Sigmoid colon (tissue), 7 donors: ENCODE data around the gene LUM. TPM values are rescaled to one million over a fixed set of nuclear protein-coding genes. Genes with fewer than 3 reads are reported as not detected.

Experiments used
- DNase-seq: peaks from one replicate; pipeline ENCODE4 v3.0.0-alpha.2; 2019
- H3K27ac ChIP-seq, 4 donors: fragments of 200-600 bp; sonication (generic); one replicate each; pipeline ENCODE4 v1.5.1; 2016 to 2019; ENCODE audit warnings: mild to moderate bottlenecking in 1 of 4
- H3K27me3 ChIP-seq, 3 donors: fragments of 200-600 bp; sonication (generic); one replicate each; pipeline ENCODE4 v1.5.1; 2019; ENCODE audit warnings: mild to moderate bottlenecking in 1 of 3
- H3K36me3 ChIP-seq, 4 donors: fragments of 200-600 bp; sonication (generic); one replicate each; pipeline ENCODE4 v1.5.1; 2016 to 2019
- H3K4me1 ChIP-seq, 4 donors: fragments of 200-600 bp; sonication (generic); one replicate each; pipeline ENCODE4 v1.5.1; 2017 to 2019
- H3K4me3 ChIP-seq, 4 donors: fragments of 200-600 bp; sonication (generic); one replicate each; pipeline ENCODE4 v1.5.1; 2017 to 2019; ENCODE audit warnings: mild to moderate bottlenecking in 2 of 4, moderate library complexity in 1 of 4
- H3K9me3 ChIP-seq, 4 donors: fragments of 200-600 bp in 3 of 4; sonication (generic) in 3 of 4; one replicate each; pipeline versions ENCODE4 v1.5.1 to v1.6.1; 2013 to 2019
- CTCF ChIP-seq, 4 experiments: fragments of 450-650 bp in 3 of 4; fragments of 200-600 bp in 1 of 4; IDR thresholded peaks; one replicate each; pipeline ENCODE4 v1.5.1; 2016 to 2019; ENCODE audit warnings: antibody characterized with exemption in 4 of 4, mild to moderate bottlenecking in 3 of 4, moderate library complexity in 2 of 4
- EP300 ChIP-seq, 4 donors: sonication (generic); formaldehyde crosslinking; IDR thresholded peaks; one replicate each; pipeline ENCODE4 v1.6.1; 2017; ENCODE audit warnings: antibody characterized with exemption in 4 of 4
- POLR2A ChIP-seq, 2 donors: fragments of 450-650 bp; IDR thresholded peaks; one replicate each; pipeline ENCODE4 v1.6.1; 2016; ENCODE audit warnings: antibody characterized with exemption in 2 of 2, mild to moderate bottlenecking in 2 of 2, moderate library complexity in 2 of 2
- POLR2AphosphoS5 ChIP-seq, 4 donors: sonication (generic); formaldehyde crosslinking; IDR thresholded peaks; one replicate each; pipeline ENCODE4 v1.6.1; 2017; ENCODE audit warnings: antibody characterized with exemption in 4 of 4
- WGBS, 2 donors: extraction: QIAGEN DNeasy Blood & Tissue Kit; methylation state at CpG; one replicate each; pipeline ENCODE4 v1.1.7; 2013; 5-methylcytosine and 5-hydroxymethylcytosine counted together
- intact Hi-C: fragments of 100-400 bp; cut with DNase I; formaldehyde crosslinking; loops from one replicate; pipeline ENCODE4 v1.15.1; 2023
- polyA plus RNA-seq, 3 donors: library from polyadenylated mRNA; stranded (reverse); fragments of 200-250 nt; gene quantifications; one replicate each; pipeline ENCODE4 v1.2.3, GENCODE V29; 2013
- total RNA-seq, 4 donors: library from RNA; depleted of rRNA; stranded (reverse); fragments of >200 nt; gene quantifications; one replicate each; pipeline ENCODE4 v1.1.0, GENCODE V29; 2016
- donor health status: healthy with polysubstance abuse.
- donor health status: Bipolar disorder and iron deficiency.
- donor health status: healthy.

Gene LUM
- total and polyA plus RNA-seq, 7 donors: 16.6 to 363 (median 88.4) TPM

GRCh38 chr12:91098941-91099340 lies 12.4 kb downstream of the LUM start:
- peak; percentile 36 to 68 (median 52) for TF ChIP-seq POLR2AphosphoS5 (IDR thresholded peaks at IDR 0.05)
- peak in 1 of 4 donors; percentile 33 for TF ChIP-seq EP300 (IDR thresholded peaks at IDR 0.05)
- no peak for TF ChIP-seq POLR2A (IDR thresholded peaks at IDR 0.05)
- H3K9me3 ChIP-seq: no peaks in the 10 kb centered on the region
- WGBS, 2 donors: 22 to 55% methylated on average over 3 of the region's 3 CpGs
- no peaks in the 10 kb centered on the region for H3K36me3 ChIP-seq
- intact Hi-C loops: no loop called here
- no peaks in the 10 kb centered on the region for H3K27me3 ChIP-seq
- no peak overlapping the region for H3K4me3 ChIP-seq
- peak; percentile 75 for DNase-seq
- peak overlapping the region in 2 of 4 donors; percentile 48 to 56 for H3K27ac ChIP-seq
- peaks cover 0 to 21% (median 15%) of the 10 kb centered on the region in 4 donors for H3K4me1 ChIP-seq

DNA sequence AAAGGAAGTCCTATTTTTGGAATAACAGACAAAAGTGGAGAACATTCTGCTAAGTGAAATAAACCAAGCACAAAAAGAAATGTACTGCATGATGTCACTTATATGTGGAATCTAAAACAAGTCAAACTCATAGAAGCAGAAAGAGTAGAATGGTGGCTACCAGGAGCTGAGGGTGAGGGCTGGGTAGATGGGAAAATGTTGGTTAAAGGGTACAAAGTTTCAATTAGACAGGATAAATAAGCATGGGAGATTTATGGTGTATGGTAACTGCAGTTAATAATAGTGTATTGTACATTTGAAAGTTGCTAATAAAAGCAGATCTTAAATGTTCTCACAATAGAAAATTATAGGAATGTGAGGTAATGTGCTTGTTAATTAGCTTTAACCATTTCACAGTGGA lies 12.8 kb downstream of the LUM start:
- peak overlapping the region in 2 of 4 donors; percentile 48 to 56 for H3K27ac ChIP-seq
- TF ChIP-seq EP300 (IDR thresholded peaks at IDR 0.05): no peak
- no peak for TF ChIP-seq POLR2AphosphoS5 (IDR thresholded peaks at IDR 0.05)
- no peak for TF ChIP-seq POLR2A (IDR thresholded peaks at IDR 0.05)
- TF ChIP-seq CTCF (IDR thresholded peaks at IDR 0.05): no peak
- intact Hi-C loops: no loop called here

DNA sequence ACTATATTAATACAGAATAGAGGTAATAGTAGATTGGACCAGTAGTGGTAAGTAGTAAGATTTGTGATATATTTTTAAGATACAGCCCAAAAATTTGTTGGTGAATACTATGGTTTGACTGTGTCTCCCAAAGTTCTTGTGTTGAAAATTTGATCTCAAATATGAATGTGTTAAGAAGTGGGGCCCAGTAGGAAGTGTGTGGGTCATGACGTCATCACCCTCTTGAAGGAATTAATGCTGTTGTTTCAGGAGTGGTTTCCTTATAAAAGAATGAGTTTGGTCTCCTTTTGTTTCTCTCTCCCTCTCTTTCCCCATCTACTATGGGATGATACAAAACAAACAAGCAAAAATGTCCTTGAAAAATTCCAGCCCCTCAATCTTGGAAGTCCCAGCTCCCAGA lies 16.3 kb downstream of the LUM start:
- intact Hi-C loops: no loop called here
- WGBS, 2 donors: 72 to 85% methylated on average over 1 of the region's 1 CpG
- Histone ChIP-seq H3K27me3 (no peaks in the 10 kb centered on the region), H3K27ac (no peak overlapping the region), H3K4me1 (peaks cover 0 to 18% (median 15%) of the 10 kb centered on the region in 4 donors), H3K4me3 (no peak overlapping the region), H3K36me3 (no peaks in the 10 kb centered on the region), H3K9me3 (no peaks in the 10 kb centered on the region)
- no peak for DNase-seq
- TF ChIP-seq POLR2A (IDR thresholded peaks at IDR 0.05) (no peak), CTCF (IDR thresholded peaks at IDR 0.05) (no peak)

More for the DNA sequence above, 12.8 kb downstream of the LUM start:
- peaks cover 0 to 21% (median 15%) of the 10 kb centered on the region in 4 donors for H3K4me1 ChIP-seq
- DNase-seq: no peak
- no peak overlapping the region for H3K4me3 ChIP-seq
- H3K27me3 ChIP-seq: no peaks in the 10 kb centered on the region
- H3K9me3 ChIP-seq: no peaks in the 10 kb centered on the region
- H3K36me3 ChIP-seq: no peaks in the 10 kb centered on the region

- peaks cover 0 to 5% (median 0%) of the 10 kb centered on the region in 4 donors for H3K9me3 ChIP-seq
- H3K36me3 ChIP-seq: no peaks in the 10 kb centered on the region
- H3K27me3 ChIP-seq: no peaks in the 10 kb centered on the region
- no peak overlapping the region for H3K4me3 ChIP-seq
- DNase-seq: no peak
- TF ChIP-seq POLR2AphosphoS5 (IDR thresholded peaks at IDR 0.05): no peak
- no peak for TF ChIP-seq CTCF (IDR thresholded peaks at IDR 0.05)
- TF ChIP-seq POLR2A (IDR thresholded peaks at IDR 0.05): no peak
- TF ChIP-seq EP300 (IDR thresholded peaks at IDR 0.05): no peak
- no peak overlapping the region for H3K27ac ChIP-seq
- H3K4me1 ChIP-seq: peaks cover 0 to 10% (median 9%) of the 10 kb centered on the region in 4 donors
- intact Hi-C loops: no loop called here
Measured at GRCh38 chr12:91094032-91094662, 17.1 kb downstream of the LUM start.

- Histone ChIP-seq H3K36me3 (no peaks in the 10 kb centered on the region), H3K9me3 (peaks cover 0 to 5% (median 0%) of the 10 kb centered on the region in 4 donors), H3K27ac (no peak overlapping the region), H3K4me3 (no peak overlapping the region), H3K4me1 (peaks cover 0 to 2% (median 1%) of the 10 kb centered on the region in 4 donors), H3K27me3 (no peaks in the 10 kb centered on the region)
- TF ChIP-seq POLR2AphosphoS5 (IDR thresholded peaks at IDR 0.05): no peak
- no peak for TF ChIP-seq CTCF (IDR thresholded peaks at IDR 0.05)
- TF ChIP-seq POLR2A (IDR thresholded peaks at IDR 0.05): no peak
- TF ChIP-seq EP300 (IDR thresholded peaks at IDR 0.05): no peak
- 79 to 89% methylated on average over 4 of the region's 4 CpGs for WGBS, 2 donors
- DNase-seq: no peak
- intact Hi-C loops: no loop called here
Measured at GRCh38 chr12:91093341-91093740, 18.0 kb downstream of the LUM start.
